ENCODE data around the gene LSM14A.
"Not testable (repeated sequence)": the region's sequence is repeated elsewhere in the genome, so short reads cannot be mapped to it uniquely, and the experiment has no call there.

The LSM14A gene

DNA sequence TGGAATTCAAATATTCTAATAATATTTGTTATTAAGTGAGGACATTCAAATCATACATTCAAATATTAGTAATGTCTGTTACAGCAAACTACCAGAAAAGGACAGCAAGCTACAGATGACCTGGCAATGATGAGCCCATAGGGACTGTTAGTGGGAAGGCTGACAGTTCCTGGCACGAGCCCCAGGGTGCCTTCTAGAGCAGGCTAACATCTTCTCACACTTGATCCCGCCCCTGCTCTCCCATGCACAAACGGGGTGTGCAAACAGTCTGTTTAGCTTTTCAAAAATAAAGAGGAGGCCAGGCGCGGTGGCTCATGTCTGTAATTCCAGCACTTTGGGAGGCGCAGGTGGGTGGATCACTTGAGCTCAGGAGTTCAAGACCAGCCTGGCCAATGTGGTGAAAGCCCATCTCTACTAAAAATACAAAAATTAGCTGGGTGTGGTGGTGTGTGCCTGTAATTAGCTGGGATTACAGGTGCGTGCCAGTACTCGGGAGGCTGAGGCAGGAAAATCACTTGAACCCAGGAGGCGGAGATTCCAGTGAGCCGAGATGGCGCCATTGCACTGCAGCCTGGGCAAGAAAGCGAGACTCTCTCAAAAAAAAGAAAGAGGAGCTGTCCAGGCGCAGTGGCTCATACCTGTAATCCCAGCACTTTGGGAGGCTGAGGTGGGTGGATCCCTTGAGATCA, 72.5 kb downstream of the LSM14A start:
- peak in 1 of 42 donors; percentile 8 for DNase-seq
- intact Hi-C loops (cut with DNase I): loop anchor here (10.0 kb wide), 1 partner anchor 90 kb away; no protein-coding TSS in a partner anchor

DNA sequence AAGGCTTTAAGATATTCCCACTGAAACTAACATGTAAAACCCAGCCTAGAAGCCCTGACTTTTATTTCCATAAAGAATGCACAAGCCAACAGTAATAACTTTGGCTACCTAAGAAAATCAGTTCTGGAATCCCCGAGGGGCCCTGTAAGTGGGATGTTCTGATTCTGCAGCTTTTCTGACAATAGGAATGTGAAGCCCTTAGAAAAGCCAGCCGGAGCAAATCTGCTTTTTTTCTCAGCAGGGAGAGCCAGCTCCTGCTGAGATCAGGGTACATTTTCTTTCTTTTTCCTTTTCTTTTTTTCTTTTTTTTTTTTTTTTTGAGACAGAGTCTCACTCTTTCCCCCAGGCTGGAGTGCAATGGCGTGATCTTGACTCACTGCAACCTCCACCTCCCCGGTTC, 74.0 kb downstream of the LSM14A start:
- intact Hi-C loops (cut with DNase I): loop anchor here (10.0 kb wide), 1 partner anchor 88 kb away; no protein-coding TSS in a partner anchor
- DNase-seq: no peak

DNA sequence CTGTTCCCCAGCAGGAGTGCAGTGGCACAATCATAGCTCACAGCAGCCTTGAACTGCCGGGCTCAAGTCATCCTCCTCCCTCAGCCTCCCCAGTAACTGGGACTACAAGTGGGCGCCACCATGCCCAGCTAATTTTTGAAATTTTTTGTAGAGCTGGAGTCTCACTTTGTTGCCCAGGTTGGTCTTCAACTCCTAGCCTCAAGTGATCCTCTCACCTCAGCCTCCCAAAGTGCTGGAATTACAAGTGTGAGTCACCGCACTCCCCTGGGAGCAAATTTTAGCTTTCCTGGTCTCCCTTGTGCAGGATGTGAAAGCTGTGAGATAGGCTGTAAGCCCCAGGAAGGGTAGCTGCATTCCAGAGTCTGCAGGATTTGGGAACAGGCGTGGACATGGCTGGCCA, 76.6 kb downstream of the LSM14A start:
- no peak for DNase-seq
- intact Hi-C loops (cut with DNase I): loop anchor here (10.0 kb wide), 1 partner anchor 86 kb away; no protein-coding TSS in a partner anchor

DNA sequence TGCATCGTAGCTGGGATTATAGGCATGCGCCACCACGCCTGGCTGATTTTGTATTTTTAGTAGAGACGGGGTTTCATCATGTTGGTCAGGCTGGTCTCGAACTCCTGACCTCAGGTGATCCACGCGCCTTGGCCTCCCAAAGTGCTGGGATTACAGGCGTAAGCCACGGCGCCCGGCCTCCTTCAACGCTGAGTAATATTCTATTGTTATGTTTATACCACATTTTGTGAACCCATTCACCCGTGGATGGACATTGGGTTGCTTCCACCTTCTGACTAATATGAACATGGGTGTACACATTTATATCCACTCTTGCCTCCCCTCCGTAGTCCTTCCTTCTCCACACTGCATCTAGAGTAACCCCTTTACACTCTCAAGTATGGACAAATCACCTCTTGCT, 80.9 kb downstream of the LSM14A start:
- DNase-seq; intact Hi-C loops (cut with DNase I): not testable (repeated sequence)

DNA sequence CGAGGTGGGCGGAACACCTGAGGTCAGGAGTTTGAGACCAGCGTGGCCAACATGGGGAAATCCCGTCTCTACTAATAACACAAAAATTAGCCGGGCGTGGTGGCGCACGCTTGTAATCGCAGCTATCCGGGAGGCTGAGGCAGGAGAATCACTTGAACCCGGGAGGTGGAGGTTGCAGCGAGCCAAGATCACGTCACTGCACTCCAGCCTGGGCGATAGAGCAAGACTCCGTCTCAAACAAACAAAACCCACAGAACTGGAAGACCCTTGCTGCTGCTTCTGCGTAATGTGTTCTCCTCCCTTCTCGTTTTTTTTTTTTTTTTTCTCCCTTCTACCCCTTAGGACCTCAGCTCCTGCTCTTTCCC, 81.4 kb downstream of the LSM14A start:
- DNase-seq; intact Hi-C loops (cut with DNase I): not testable (repeated sequence)

DNA sequence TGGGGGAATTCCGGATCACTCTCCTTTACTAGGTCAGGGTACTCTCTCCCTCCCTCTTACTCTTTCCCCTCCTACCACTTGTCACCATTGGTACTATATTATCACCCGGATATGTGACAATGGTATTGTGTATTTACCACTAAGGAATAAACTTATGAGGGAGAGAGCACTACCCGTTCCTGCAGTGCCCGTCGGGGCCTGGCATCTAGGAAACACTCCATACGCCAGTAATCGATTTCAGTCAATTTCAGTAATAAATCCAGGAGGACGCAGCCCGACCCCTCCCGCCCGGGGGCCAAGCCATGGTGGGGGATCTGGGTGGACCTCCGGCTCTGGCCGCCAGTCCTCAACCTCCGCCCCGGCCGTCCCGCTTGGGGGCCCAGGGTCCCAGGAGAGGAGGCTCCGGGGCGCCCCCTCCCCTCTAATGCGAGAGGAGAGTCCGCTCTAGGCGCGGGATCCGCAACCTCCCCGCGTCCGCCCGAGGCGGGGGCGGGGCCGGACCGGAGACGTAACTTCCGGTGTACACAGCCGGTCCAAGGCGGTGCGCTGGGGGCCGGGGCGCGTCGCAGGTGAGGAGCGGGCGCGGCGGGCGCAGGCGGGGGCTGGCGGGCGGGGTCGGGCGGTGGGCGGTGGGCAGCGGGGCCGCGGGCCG, 81.9 kb downstream of the LSM14A start, which contains the start of gene GARRE1:
Gene GARRE1, plus strand, starts transcription at position 509 of the 652 bp plus-strand sequence. CDS start 45,920 bp downstream, outside the sequence.
- intact Hi-C loops (cut with DNase I): no loop called here
- peak; percentile 62 to 92 (median 86) for DNase-seq

DNA sequence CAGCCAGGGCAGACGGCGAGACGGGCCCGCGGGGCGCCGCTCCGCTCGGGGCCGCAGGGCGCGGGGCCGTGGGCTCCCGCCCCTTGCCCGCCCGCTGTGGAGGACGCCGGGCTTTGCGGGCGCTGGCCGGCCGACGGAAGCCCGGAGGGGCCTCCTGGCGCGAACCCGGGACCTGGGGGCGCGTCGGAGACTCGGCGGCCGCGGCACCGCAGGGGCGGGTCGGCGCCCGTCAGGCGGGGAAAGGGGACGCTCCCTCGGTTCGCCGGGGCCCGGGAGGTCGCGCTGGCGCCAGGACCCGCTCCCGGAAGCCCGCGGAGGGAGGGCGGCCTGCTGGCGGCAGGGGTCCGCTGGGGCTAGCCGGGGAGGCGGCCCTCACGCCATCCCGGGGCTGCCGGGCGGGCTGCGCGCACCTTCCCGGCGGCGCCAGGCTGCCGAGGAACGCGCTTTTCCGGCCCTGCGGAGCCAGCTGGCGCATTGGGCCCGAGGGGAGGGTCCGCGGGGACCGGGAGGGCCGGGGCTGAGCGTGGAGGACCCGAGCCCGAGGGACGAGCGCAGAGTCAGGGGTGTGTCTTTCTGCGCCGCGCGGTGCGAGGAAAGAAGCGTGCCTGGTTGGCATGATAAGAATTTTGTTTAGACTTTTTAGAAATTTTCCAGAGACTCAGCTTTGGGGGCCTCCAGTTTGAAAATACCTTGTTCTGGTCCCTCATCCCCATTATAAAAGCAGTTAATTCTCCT, 82.6 kb downstream of the LSM14A start:
- intact Hi-C loops (cut with DNase I): no loop called here
- DNase-seq: peak in 27 of 42 donors; percentile 7 to 67 (median 35)

DNA sequence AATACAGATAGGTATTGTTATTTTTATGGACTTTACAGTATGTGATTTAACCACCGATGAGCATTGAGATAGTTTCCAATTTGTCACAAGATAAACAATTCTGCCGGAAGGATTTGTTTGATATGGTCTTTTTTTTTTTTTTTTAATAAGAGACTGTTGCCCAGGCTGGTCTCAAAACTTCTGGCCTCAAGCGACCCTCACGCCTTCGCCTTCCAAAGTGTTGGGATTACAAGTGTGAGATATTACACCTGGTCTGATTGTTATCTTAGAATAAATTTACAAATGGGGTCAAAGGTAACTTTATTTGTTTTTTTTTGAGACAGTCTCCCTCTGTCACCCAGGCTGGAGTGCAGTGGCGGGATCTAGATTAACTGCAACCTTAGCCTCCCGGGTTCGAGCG, 83.2 kb downstream of the LSM14A start:
- intact Hi-C loops (cut with DNase I): no loop called here
- DNase-seq: no peak

DNA sequence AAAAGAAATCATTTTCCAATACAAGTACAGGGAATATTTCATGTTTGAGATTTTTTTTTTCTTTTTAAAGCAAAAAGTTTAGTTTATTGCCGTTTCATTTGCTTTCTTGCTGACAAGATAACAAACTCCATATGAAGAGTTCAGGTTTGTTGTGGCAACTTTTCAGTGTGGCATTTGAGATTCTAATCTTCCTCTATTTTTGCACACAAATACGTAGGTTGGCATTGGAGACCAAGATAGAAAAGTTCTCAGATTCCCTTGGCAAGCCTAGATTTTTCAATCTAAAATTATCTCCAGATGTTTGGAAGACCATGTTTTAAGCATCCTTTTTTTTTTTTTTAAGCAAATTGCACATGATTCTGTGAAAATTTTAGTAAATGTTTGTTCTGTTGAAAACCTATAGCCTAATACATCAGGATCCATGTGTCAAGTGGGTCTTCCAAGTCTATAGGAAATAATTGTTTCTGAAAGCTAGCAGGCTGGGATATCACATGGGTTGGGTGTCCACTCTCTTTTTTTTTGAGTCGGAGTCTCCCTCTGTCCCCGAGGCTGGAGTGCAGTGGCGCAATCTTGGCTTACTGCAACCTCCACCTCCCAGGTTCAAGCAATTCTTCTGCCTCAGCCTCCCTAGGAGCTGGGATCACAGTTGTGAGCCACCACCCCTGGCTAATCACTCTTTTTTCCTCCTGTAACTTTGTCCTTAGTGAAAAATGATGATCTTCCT, 84.7 kb downstream of the LSM14A start:
- no peak for DNase-seq
- intact Hi-C loops (cut with DNase I): no loop called here

DNA sequence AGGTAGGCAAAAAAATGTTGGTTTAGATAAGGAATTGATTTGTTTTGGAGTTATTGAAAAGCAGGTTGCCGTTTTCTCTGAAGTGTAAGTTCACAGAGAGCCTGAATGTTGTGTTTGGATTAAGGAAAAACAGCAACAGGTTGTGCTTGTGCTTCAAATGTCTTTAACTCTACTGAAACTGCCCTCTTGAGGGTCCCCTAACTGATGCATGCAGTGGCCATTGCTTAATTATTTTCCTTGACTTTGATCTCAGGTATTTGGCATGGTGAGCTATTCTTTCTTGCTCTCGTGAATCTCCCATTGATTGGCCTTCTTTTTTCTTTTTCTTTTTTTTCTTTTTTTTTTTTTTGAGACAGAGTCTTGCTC, 85.2 kb downstream of the LSM14A start:
- DNase-seq: no peak
- intact Hi-C loops (cut with DNase I): no loop called here

DNA sequence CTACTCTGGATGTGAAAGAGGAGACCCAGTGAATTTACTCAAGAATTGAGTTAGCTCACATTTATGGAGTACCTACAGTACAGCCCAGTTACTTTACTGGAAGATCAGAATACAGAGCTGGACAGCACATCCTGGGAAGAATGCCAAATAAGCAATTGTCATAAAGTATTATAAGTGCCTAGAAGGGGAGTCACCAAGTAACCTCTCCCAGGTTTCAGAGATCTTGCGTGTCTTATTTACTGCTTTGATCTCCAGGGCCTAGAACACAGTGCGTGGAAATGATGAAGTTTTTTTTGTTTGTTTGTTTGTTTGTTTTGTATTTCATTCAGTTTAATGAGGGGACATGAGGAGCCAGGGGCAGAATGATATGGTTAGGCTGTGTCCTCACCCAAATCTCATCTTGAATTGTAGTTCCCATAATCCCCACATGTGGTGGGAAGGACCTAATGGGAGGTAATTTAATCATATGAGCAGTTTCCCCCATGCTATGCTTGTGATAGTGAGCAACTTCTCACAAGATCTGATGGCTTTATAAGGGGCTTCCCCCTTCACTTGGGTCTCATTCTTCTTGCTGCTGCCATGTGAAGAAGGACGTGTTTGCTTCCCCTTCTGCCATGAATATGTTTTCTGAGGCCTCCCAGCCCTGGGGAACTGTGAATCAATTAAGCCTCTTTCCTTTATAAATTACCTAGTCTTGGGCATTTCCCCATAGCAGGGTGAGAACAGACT, 87.2 kb downstream of the LSM14A start:
- intact Hi-C loops (cut with DNase I): no loop called here
- no peak for DNase-seq

DNA sequence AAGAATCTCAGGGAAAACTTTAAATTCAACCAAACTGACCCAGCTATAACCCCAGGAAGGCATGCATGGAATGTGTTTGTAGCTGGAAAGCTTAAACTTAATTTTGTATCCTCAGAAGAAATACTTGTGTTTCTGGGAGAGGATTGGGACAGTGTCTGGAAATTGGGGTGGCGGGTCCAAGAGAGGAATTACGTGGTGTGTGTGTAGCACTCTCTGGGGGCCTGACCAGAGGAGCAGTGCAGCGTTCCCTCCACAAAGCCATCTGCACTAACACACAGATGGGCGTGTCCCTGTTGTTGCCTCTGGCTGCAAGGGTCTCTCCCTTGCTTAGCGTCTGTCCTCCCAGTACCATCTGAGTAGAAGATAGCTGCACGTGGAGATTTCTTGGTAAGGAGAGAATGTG, 88.5 kb downstream of the LSM14A start:
- intact Hi-C loops (cut with DNase I): no loop called here

DNA sequence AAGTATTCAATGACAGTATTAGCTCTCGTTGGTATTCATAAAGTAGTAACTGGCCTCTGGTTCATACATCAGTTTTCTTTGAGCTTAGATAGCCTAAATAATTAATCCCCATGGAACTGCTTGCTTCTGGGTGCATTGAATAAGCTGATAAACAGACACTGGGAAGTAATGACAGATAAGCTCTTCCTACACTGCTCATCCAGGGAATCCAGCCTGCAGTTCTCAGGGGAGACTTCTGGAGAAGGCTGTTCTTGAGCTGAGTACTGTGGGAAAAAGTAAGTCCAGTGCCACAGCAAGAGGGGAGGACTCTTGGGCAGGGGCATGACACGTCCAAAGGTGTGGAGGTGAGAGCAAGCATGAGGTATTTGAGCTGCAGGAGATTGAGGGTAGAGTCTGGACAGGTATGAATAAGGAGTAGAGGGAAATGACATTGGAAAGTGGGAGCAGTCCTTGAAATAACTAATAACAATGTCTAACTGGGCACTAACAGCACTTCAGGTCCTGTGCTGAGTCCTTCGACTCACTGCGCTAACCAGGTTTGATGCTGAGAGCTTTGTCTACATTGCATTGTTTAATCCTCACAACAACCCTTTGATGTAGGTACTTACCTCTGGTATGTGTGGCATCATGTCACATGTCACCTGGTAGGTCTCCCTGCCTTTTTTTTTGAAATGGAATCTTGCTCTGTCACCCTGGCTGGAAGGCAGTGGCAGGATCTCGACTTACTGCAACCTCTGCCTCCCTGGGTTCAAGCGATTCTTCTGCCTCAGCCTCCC, 89.2 kb downstream of the LSM14A start:
- intact Hi-C loops (cut with DNase I): no loop called here
- no peak for DNase-seq

More for the DNA sequence above, 88.5 kb downstream of the LSM14A start:
- DNase-seq: no peak

DNA sequence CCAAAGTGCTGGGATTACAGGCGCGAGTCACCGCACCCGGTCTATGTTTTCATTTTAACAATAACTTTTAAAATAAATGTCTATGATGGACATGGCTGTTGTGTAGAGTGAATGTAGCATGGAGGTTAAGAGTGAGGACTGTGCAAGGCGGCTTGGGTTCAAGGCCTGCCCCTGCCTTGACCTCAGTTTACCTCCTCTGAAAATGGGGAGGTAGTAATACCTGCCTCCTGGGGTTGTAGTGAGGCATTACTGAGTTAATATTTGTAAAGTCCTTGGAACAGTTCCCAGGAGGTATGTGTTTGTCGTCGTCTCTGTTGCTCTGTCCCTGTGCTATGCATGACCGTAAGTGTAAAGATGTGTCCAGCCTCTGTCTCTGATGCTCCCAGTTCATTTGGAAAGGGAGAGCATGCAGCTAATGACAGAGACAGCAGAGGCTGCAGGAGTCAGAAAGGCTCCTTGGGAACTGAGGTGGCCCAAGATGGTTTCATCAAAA, 91.5 kb downstream of the LSM14A start:
- no peak for DNase-seq
- intact Hi-C loops (cut with DNase I): no loop called here

DNA sequence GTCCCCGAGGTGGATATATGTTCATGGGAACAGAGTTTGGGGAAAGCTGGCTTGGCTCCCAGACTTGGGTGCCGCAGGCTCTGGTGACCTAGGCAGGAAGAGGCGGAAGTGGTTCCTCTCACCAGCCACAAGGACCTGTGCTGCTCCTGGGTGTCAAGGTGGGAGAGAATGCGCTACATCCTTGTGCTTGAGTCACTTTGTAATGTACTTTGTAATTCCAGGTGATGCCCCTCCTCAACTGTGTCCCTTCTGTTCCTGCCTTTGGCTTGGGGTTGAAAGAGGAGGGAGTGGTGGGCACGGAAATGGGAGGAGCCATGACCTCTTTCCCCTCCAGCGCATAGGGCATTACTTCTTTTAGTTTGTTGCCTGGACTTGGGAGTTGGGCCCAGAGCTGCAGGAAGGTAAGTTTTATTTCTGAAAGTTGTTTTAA, 92.9 kb downstream of the LSM14A start:
- intact Hi-C loops (cut with DNase I): no loop called here
- no peak for DNase-seq

DNA sequence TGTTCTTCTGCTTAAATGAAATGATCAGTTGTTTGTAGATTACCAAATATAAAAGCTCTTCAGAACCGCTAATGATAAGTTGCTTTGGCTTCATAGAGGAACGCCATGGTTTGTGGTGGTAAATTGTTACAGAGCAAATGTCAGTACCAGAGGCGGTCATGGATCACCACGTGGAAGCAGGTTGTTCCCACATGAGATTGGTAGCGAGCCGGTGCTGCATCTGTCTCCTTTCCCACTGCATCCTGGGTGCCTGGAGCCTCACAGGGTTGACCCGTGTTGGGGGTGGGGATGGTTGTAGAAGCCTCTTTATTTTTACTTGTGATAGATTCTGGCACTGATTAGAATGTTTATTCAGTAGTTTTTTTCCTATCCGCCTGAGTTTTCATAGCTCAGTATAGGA, 96.8 kb downstream of the LSM14A start:
- intact Hi-C loops (cut with DNase I): no loop called here
- no peak for DNase-seq

DNA sequence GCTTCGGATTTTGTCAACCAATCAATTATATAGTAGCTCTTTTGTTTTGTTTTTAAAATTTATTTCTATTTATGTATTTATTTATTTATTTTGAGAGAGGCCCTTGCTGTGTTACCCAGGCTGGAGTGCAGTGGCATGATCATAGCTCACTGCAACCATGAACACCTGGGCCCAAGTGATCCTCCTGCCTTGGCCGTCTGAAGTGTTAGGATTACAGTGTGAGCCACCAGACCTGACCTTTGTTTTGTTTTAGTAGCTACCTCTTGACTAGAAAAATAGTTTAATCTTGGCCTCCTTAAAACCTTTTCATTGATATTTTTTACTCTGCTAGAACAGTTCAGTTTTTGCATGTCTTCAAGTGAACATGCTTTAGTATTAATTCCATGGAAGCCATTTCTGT, 97.2 kb downstream of the LSM14A start:
- DNase-seq: no peak
- intact Hi-C loops (cut with DNase I): no loop called here

Measured in head of caudate nucleus (tissue), 42 donors.